VCaP (cell line): ENCODE measurements around the gene MUC4.

Source experiments
- H3K27ac ChIP-seq: fragments of 450-650 bp; 2 replicates; pipeline ENCODE4 v1.5.1; 2017
- TF ChIP-seq, protein P1 (sequence below): fragments of 450-650 bp; conservative IDR thresholded peaks from 2 replicates; pipeline ENCODE4 v1.5.1; 2017; ENCODE audit warnings: mild to moderate bottlenecking, moderate library complexity

The MUC4 gene

GRCh38 chr3:195698325-195698646 lies 113.4 kb downstream of the MUC4 start:
- no peak overlapping the region for H3K27ac ChIP-seq
- TF ChIP-seq, protein P1, sequence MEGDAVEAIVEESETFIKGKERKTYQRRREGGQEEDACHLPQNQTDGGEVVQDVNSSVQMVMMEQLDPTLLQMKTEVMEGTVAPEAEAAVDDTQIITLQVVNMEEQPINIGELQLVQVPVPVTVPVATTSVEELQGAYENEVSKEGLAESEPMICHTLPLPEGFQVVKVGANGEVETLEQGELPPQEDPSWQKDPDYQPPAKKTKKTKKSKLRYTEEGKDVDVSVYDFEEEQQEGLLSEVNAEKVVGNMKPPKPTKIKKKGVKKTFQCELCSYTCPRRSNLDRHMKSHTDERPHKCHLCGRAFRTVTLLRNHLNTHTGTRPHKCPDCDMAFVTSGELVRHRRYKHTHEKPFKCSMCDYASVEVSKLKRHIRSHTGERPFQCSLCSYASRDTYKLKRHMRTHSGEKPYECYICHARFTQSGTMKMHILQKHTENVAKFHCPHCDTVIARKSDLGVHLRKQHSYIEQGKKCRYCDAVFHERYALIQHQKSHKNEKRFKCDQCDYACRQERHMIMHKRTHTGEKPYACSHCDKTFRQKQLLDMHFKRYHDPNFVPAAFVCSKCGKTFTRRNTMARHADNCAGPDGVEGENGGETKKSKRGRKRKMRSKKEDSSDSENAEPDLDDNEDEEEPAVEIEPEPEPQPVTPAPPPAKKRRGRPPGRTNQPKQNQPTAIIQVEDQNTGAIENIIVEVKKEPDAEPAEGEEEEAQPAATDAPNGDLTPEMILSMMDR: no peak

DNA sequence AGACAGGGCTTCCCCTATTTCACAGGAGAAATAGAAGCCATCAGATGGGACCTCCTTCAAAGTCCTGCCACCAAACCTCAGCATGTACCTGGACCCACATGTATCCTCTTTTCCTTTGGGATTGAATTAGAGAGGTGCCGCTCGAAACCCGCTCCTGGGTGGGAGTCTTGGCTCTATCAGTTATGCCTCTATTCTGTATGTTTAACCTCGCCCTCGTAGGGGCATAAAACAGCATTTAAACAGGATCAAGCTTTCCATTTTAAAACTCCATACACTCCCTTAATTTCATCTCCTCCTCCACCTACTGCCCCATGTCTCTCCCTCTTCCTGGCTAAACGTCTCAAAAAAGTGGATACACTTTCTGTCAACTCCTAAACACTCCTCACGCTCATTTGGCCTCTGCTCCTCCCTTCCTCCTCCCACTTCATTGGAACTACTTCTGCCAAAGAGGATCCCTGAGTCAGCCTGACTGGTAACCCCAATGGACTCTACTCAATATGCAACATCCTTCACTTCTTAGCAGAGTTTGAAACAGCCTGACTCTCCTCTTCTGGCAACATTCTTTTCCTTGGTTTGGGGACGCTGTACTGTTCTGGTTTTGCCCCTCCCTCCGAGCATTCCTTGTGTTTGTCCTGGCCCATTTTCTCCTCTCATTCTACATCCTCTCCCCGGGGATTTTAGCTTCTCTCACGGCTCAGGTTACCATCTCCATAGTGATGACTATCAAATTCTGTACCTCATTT lies 114.0 kb downstream of the MUC4 start:
- TF ChIP-seq, protein P1: no peak
- H3K27ac ChIP-seq: no peak overlapping the region
